ENCODE results near the gene DMXL2.

Gene DMXL2

GRCh38 chr15:51588966-51589365 lies 33.6 kb downstream of the DMXL2 start:
- TF ChIP-seq CTCF (IDR thresholded peaks at IDR 0.05; ENCODE audit: borderline replicate concordance, insufficient read depth, low read depth, low read length) = no peak
- H3K4me3 ChIP-seq (ENCODE audit: low read depth, low read length) = no peak overlapping the region

GRCh38 chr15:51585986-51586385 lies 36.6 kb downstream of the DMXL2 start:
- no peak overlapping the region for H3K4me3 ChIP-seq (ENCODE audit: low read depth, low read length)
- no peak for TF ChIP-seq CTCF (IDR thresholded peaks at IDR 0.05; ENCODE audit: borderline replicate concordance, insufficient read depth, low read depth, low read length)

- TF ChIP-seq CTCF (IDR thresholded peaks at IDR 0.05; ENCODE audit: borderline replicate concordance, insufficient read depth, low read depth, low read length) = no peak
- H3K4me3 ChIP-seq (ENCODE audit: low read depth, low read length) = no peak overlapping the region
Observed at GRCh38 chr15:51580982-51581381, 41.6 kb downstream of the DMXL2 start.

- no peak for TF ChIP-seq CTCF (IDR thresholded peaks at IDR 0.05; ENCODE audit: borderline replicate concordance, insufficient read depth, low read depth, low read length)
- no peak overlapping the region for H3K4me3 ChIP-seq (ENCODE audit: low read depth, low read length)
Observed at GRCh38 chr15:51580385-51580784, 42.2 kb downstream of the DMXL2 start.

- no peak overlapping the region for H3K4me3 ChIP-seq (ENCODE audit: low read depth, low read length)
- TF ChIP-seq CTCF (IDR thresholded peaks at IDR 0.05; ENCODE audit: borderline replicate concordance, insufficient read depth, low read depth, low read length) = no peak
Observed at GRCh38 chr15:51579012-51579411, 43.6 kb downstream of the DMXL2 start.

GRCh38 chr15:51577636-51578304 lies 44.8 kb downstream of the DMXL2 start:
- no peak for TF ChIP-seq CTCF (IDR thresholded peaks at IDR 0.05; ENCODE audit: borderline replicate concordance, insufficient read depth, low read depth, low read length)
- no peak overlapping the region for H3K4me3 ChIP-seq (ENCODE audit: low read depth, low read length)

GRCh38 chr15:51576911-51577500 lies 45.6 kb downstream of the DMXL2 start:
- no peak for TF ChIP-seq CTCF (IDR thresholded peaks at IDR 0.05; ENCODE audit: borderline replicate concordance, insufficient read depth, low read depth, low read length)
- no peak overlapping the region for H3K4me3 ChIP-seq (ENCODE audit: low read depth, low read length)
